ENCODE measurements around the gene ENTPD6.

The ENTPD6 gene

GRCh38 chr20:25269833-25270170 lies 74.3 kb downstream of the ENTPD6 start:
- H3K4me1 ChIP-seq (ENCODE audit: control insufficient read depth, insufficient read depth, low read length): peaks cover 10% of the 10 kb centered on the region
- no peaks in the 10 kb centered on the region for H3K27me3 ChIP-seq (replicated peaks; ENCODE audit: control insufficient read depth, insufficient read depth, low read length)
- DNase-seq (ENCODE audit: low read depth): no peak
- H3K4me3 ChIP-seq (ENCODE audit: low read length): no peak overlapping the region
- H3K9me3 ChIP-seq (ENCODE audit: control insufficient read depth, low read length): no peaks in the 10 kb centered on the region
- H3K9ac ChIP-seq (ENCODE audit: low read length): no peak overlapping the region
- peaks cover 57% of the 10 kb centered on the region for H3K36me3 ChIP-seq (ENCODE audit: control insufficient read depth, insufficient read depth, low read length, severe bottlenecking)

GRCh38 chr20:25270829-25271251 lies 75.3 kb downstream of the ENTPD6 start:
- no peaks in the 10 kb centered on the region for H3K9me3 ChIP-seq (ENCODE audit: control insufficient read depth, low read length)
- no peak for DNase-seq (ENCODE audit: low read depth)
- H3K36me3 ChIP-seq (ENCODE audit: control insufficient read depth, insufficient read depth, low read length, severe bottlenecking): peaks cover 66% of the 10 kb centered on the region
- H3K27me3 ChIP-seq (replicated peaks; ENCODE audit: control insufficient read depth, insufficient read depth, low read length): no peaks in the 10 kb centered on the region
- H3K9ac ChIP-seq (ENCODE audit: low read length): no peak overlapping the region
- peaks cover 10% of the 10 kb centered on the region for H3K4me1 ChIP-seq (ENCODE audit: control insufficient read depth, insufficient read depth, low read length)
- no peak overlapping the region for H3K4me3 ChIP-seq (ENCODE audit: low read length)

GRCh38 chr20:25271486-25272222 lies 76.1 kb downstream of the ENTPD6 start:
- no peak overlapping the region for H3K4me3 ChIP-seq (ENCODE audit: low read length)
- no peaks in the 10 kb centered on the region for H3K27me3 ChIP-seq (replicated peaks; ENCODE audit: control insufficient read depth, insufficient read depth, low read length)
- no peak overlapping the region for H3K9ac ChIP-seq (ENCODE audit: low read length)
- H3K4me1 ChIP-seq (ENCODE audit: control insufficient read depth, insufficient read depth, low read length): peaks cover 10% of the 10 kb centered on the region
- no peaks in the 10 kb centered on the region for H3K9me3 ChIP-seq (ENCODE audit: control insufficient read depth, low read length)
- DNase-seq (ENCODE audit: low read depth): no peak
- peaks cover 74% of the 10 kb centered on the region for H3K36me3 ChIP-seq (ENCODE audit: control insufficient read depth, insufficient read depth, low read length, severe bottlenecking)

GRCh38 chr20:25272223-25273000 lies 76.9 kb downstream of the ENTPD6 start:
- no peak for DNase-seq (ENCODE audit: low read depth)
- Histone ChIP-seq H3K36me3 (ENCODE audit: control insufficient read depth, insufficient read depth, low read length, severe bottlenecking) (peaks cover 82% of the 10 kb centered on the region), H3K4me1 (ENCODE audit: control insufficient read depth, insufficient read depth, low read length) (peaks cover 10% of the 10 kb centered on the region), H3K27me3 (replicated peaks; ENCODE audit: control insufficient read depth, insufficient read depth, low read length) (no peaks in the 10 kb centered on the region), H3K9me3 (ENCODE audit: control insufficient read depth, low read length) (no peaks in the 10 kb centered on the region), H3K9ac (ENCODE audit: low read length) (no peak overlapping the region), H3K4me3 (ENCODE audit: low read length) (no peak overlapping the region)

- no peak for DNase-seq (ENCODE audit: low read depth)
- Histone ChIP-seq H3K27me3 (replicated peaks; ENCODE audit: control insufficient read depth, insufficient read depth, low read length) (no peaks in the 10 kb centered on the region), H3K9me3 (ENCODE audit: control insufficient read depth, low read length) (no peaks in the 10 kb centered on the region), H3K36me3 (ENCODE audit: control insufficient read depth, insufficient read depth, low read length, severe bottlenecking) (peaks cover 88% of the 10 kb centered on the region), H3K4me1 (ENCODE audit: control insufficient read depth, insufficient read depth, low read length) (peaks cover 10% of the 10 kb centered on the region), H3K4me3 (ENCODE audit: low read length) (no peak overlapping the region), H3K9ac (ENCODE audit: low read length) (no peak overlapping the region)
These were observed 77.5 kb downstream of the ENTPD6 start for GRCh38 chr20:25273046-25273445.

GRCh38 chr20:25273541-25274358 lies 78.2 kb downstream of the ENTPD6 start:
- Histone ChIP-seq H3K4me1 (ENCODE audit: control insufficient read depth, insufficient read depth, low read length) (peaks cover 10% of the 10 kb centered on the region), H3K9me3 (ENCODE audit: control insufficient read depth, low read length) (no peaks in the 10 kb centered on the region), H3K4me3 (ENCODE audit: low read length) (no peak overlapping the region), H3K9ac (ENCODE audit: low read length) (no peak overlapping the region), H3K36me3 (ENCODE audit: control insufficient read depth, insufficient read depth, low read length, severe bottlenecking) (peaks cover 94% of the 10 kb centered on the region), H3K27me3 (replicated peaks; ENCODE audit: control insufficient read depth, insufficient read depth, low read length) (no peaks in the 10 kb centered on the region)
- no peak for DNase-seq (ENCODE audit: low read depth)

- H3K27me3 ChIP-seq (replicated peaks; ENCODE audit: control insufficient read depth, insufficient read depth, low read length): no peaks in the 10 kb centered on the region
- no peak overlapping the region for H3K9ac ChIP-seq (ENCODE audit: low read length)
- no peaks in the 10 kb centered on the region for H3K9me3 ChIP-seq (ENCODE audit: control insufficient read depth, low read length)
- DNase-seq (ENCODE audit: low read depth): no peak
- no peak overlapping the region for H3K4me3 ChIP-seq (ENCODE audit: low read length)
- peaks cover 94% of the 10 kb centered on the region for H3K36me3 ChIP-seq (ENCODE audit: control insufficient read depth, insufficient read depth, low read length, severe bottlenecking)
- peaks cover 10% of the 10 kb centered on the region for H3K4me1 ChIP-seq (ENCODE audit: control insufficient read depth, insufficient read depth, low read length)
These were observed 79.0 kb downstream of the ENTPD6 start for GRCh38 chr20:25274481-25274880.

- no peak for DNase-seq (ENCODE audit: low read depth)
- peaks cover 10% of the 10 kb centered on the region for H3K4me1 ChIP-seq (ENCODE audit: control insufficient read depth, insufficient read depth, low read length)
- H3K4me3 ChIP-seq (ENCODE audit: low read length): no peak overlapping the region
- no peaks in the 10 kb centered on the region for H3K9me3 ChIP-seq (ENCODE audit: control insufficient read depth, low read length)
- peaks cover 96% of the 10 kb centered on the region for H3K36me3 ChIP-seq (ENCODE audit: control insufficient read depth, insufficient read depth, low read length, severe bottlenecking)
- no peaks in the 10 kb centered on the region for H3K27me3 ChIP-seq (replicated peaks; ENCODE audit: control insufficient read depth, insufficient read depth, low read length)
- H3K9ac ChIP-seq (ENCODE audit: low read length): no peak overlapping the region
These were observed 79.6 kb downstream of the ENTPD6 start for GRCh38 chr20:25274891-25275812.

GRCh38 chr20:25275813-25276532 lies 80.5 kb downstream of the ENTPD6 start:
- no peak for DNase-seq (ENCODE audit: low read depth)
- peaks cover 98% of the 10 kb centered on the region for H3K36me3 ChIP-seq (ENCODE audit: control insufficient read depth, insufficient read depth, low read length, severe bottlenecking)
- no peak overlapping the region for H3K9ac ChIP-seq (ENCODE audit: low read length)
- no peaks in the 10 kb centered on the region for H3K9me3 ChIP-seq (ENCODE audit: control insufficient read depth, low read length)
- no peak overlapping the region for H3K4me3 ChIP-seq (ENCODE audit: low read length)
- no peaks in the 10 kb centered on the region for H3K27me3 ChIP-seq (replicated peaks; ENCODE audit: control insufficient read depth, insufficient read depth, low read length)
- peaks cover 10% of the 10 kb centered on the region for H3K4me1 ChIP-seq (ENCODE audit: control insufficient read depth, insufficient read depth, low read length)
